ENCODE data around the gene HOXB5. TPM values are rescaled to one million over a fixed set of nuclear protein-coding genes. Genes with fewer than 3 reads are reported as not detected.

HOXB5 gene
- total and polyA plus RNA-seq, 8 donors, result 0.43 to 50.4 (median 2.4) TPM; not detected in 1

- H3K36me3 ChIP-seq, result no peaks in the 10 kb centered on the region
- H3K4me1 ChIP-seq, result peaks cover 0 to 25% (median 10%) of the 10 kb centered on the region in 4 donors
- H3K27me3 ChIP-seq, result peaks cover 47 to 100% (median 94%) of the 10 kb centered on the region in 3 donors
- H3K4me3 ChIP-seq, result no peak overlapping the region
- 5 to 14% (median 8%) methylated on average over 26 to 29 of the region's 29 CpGs for WGBS, 5 donors
- TF ChIP-seq POLR2AphosphoS5 (IDR thresholded peaks at IDR 0.05), result no peak
- TF ChIP-seq EP300 (IDR thresholded peaks at IDR 0.05), result no peak
- TF ChIP-seq POLR2A (IDR thresholded peaks at IDR 0.05), result no peak
- TF ChIP-seq CTCF (IDR thresholded peaks at IDR 0.05), result no peak
- DNase-seq, result peak in 1 of 2 donors; percentile 2
- intact Hi-C loops (cut with DNase I; ENCODE audit: low total_unique reads), result no loop called here
- no peaks in the 10 kb centered on the region for H3K9me3 ChIP-seq
- no peak overlapping the region for H3K27ac ChIP-seq
These were observed 48.0 kb upstream of the HOXB5 start for GRCh38 chr17:48641541-48642058.

GRCh38 chr17:48640858-48641180, 47.2 kb upstream of the HOXB5 start:
- TF ChIP-seq CTCF (IDR thresholded peaks at IDR 0.05) (no peak), POLR2A (IDR thresholded peaks at IDR 0.05) (no peak), POLR2AphosphoS5 (IDR thresholded peaks at IDR 0.05) (no peak), EP300 (IDR thresholded peaks at IDR 0.05) (no peak)
- no peak overlapping the region for H3K4me3 ChIP-seq
- no peaks in the 10 kb centered on the region for H3K36me3 ChIP-seq
- intact Hi-C loops (cut with DNase I; ENCODE audit: low total_unique reads), result no loop called here
- H3K9me3 ChIP-seq, result no peaks in the 10 kb centered on the region
- no peak overlapping the region for H3K27ac ChIP-seq
- peaks cover 39 to 100% (median 94%) of the 10 kb centered on the region in 3 donors for H3K27me3 ChIP-seq
- peaks cover 0 to 21% (median 7%) of the 10 kb centered on the region in 4 donors for H3K4me1 ChIP-seq
- DNase-seq, result no peak
- WGBS, 5 donors, result 36 to 75% (median 50%) methylated on average over 1 of the region's 1 CpG

DNA sequence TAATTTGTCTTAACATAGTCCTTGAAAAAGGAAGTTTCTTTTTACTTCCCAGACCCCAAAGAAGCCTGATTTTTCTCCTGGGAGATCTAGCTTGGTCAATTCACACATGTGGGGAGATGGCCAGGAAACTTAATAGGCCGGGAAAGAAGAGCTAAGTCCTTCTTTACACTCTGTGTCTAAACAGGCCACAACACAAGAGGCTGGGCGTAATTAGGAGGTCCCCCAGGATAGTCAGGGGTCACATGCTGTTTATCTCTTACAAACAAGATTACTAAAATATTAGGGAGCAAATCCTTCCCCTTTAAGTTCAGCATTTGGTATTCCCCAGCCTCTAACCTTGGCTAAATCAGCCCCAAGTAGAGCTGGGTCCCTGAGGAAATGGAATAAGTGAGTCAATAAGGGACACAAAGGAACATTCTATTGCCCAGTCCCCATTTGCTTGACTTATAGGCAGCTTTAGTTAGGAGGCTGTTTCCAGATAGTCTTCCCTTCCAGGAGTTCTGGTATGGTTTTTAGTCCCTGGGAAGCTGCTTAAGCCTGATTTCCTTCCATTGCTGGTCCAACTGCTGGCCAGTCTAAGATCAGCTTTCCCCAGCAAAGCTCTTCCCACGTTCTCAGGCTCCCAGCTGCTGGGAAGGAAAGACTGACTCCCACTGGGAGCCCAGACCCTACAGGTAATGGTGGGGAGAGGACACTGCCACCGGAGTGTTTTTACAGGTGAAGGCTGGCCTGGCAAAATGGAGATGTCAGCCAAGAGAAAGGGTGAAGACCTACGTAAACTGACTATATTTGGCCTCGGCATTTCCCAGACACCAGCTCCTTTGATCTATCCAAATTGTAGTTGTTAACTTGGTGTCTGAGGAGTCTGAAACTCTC, 46.6 kb upstream of the HOXB5 start:
- no peak overlapping the region for H3K27ac ChIP-seq
- peaks cover 43 to 100% (median 94%) of the 10 kb centered on the region in 3 donors for H3K27me3 ChIP-seq
- H3K36me3 ChIP-seq, result no peaks in the 10 kb centered on the region
- DNase-seq, result peak in 1 of 2 donors; percentile 2
- H3K4me1 ChIP-seq, result peaks cover 0 to 17% (median 6%) of the 10 kb centered on the region in 4 donors
- intact Hi-C loops (cut with DNase I; ENCODE audit: low total_unique reads), result no loop called here
- TF ChIP-seq POLR2A (IDR thresholded peaks at IDR 0.05), result no peak
- TF ChIP-seq EP300 (IDR thresholded peaks at IDR 0.05), result no peak
- TF ChIP-seq CTCF (IDR thresholded peaks at IDR 0.05), result no peak
- TF ChIP-seq POLR2AphosphoS5 (IDR thresholded peaks at IDR 0.05), result no peak
- no peaks in the 10 kb centered on the region for H3K9me3 ChIP-seq
- WGBS, 5 donors, result 40 to 56% (median 51%) methylated on average over 6 of the region's 6 CpGs
- H3K4me3 ChIP-seq, result no peak overlapping the region

DNA sequence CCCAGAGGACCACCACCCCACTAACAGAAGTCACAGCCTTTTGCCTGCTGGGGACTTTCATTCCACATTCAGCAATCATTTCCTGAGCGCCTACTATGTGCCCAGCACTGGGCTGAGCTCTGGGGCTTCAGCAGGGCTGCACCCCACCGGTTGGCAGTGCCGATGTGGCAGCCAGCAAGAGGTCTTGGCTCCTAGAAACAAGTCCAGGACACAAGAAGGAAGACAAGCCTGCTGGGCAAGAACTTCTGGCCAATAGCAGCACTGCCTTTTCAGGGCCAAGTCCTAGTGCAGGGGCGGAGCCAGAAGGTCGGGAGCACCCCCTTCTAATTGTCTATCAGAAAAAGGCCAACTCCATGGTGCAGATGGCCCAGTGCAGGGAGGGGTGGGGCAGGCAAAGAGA, 45.6 kb upstream of the HOXB5 start:
- intact Hi-C loops (cut with DNase I; ENCODE audit: low total_unique reads), result no loop called here
- DNase-seq, result peak in 1 of 2 donors; percentile 1

More for the DNA sequence above, 45.6 kb upstream of the HOXB5 start:
- no peak for TF ChIP-seq CTCF (IDR thresholded peaks at IDR 0.05)
- TF ChIP-seq POLR2A (IDR thresholded peaks at IDR 0.05), result no peak
- TF ChIP-seq EP300 (IDR thresholded peaks at IDR 0.05), result no peak
- TF ChIP-seq POLR2AphosphoS5 (IDR thresholded peaks at IDR 0.05), result no peak
- Histone ChIP-seq H3K4me1 (peaks cover 0 to 21% (median 8%) of the 10 kb centered on the region in 4 donors), H3K27me3 (peaks cover 51 to 100% (median 95%) of the 10 kb centered on the region in 3 donors), H3K27ac (no peak overlapping the region), H3K36me3 (no peaks in the 10 kb centered on the region), H3K4me3 (no peak overlapping the region), H3K9me3 (no peaks in the 10 kb centered on the region)
- 20 to 33% (median 25%) methylated on average over 5 of the region's 5 CpGs for WGBS, 5 donors

Data from stomach (tissue), 9 donors.